Hepatocyte (in vitro differentiated cells): ENCODE data around the gene RNU4-1. TPM values are rescaled to one million over a fixed set of nuclear protein-coding genes. Genes with fewer than 3 reads are reported as not detected.

Source experiments
- DNase-seq: peaks from one replicate; pipeline ENCODE4 v3.0.0-alpha.2; 2016; ENCODE audit warnings: low spot score
- H2AFZ ChIP-seq: fragments of 200-600 bp; sonication (generic); 2 replicates; pipeline ENCODE4 v1.6.0; 2016; ENCODE audit warnings: antibody characterized with exemption, mild to moderate bottlenecking
- H3K27ac ChIP-seq: fragments of 200-600 bp; sonication (generic); 2 replicates; pipeline ENCODE4 v1.5.1; 2016; ENCODE audit warnings: mild to moderate bottlenecking
- H3K27me3 ChIP-seq: fragments of 200-600 bp; sonication (generic); 2 replicates; pipeline ENCODE4 v1.6.1; 2016
- H3K36me3 ChIP-seq: fragments of 200-600 bp; sonication (generic); replicated peaks from 2 replicates; pipeline ENCODE4 v1.5.1; 2016; ENCODE audit warnings: low read depth; ENCODE audit not compliant: insufficient read depth
- H3K4me1 ChIP-seq: fragments of 200-600 bp; sonication (generic); 2 replicates; pipeline ENCODE4 v1.5.1; 2016; ENCODE audit warnings: mild to moderate bottlenecking, moderate library complexity; ENCODE audit not compliant: insufficient read depth
- H3K4me2 ChIP-seq: fragments of 200-600 bp; sonication (generic); 2 replicates; pipeline ENCODE4 v1.6.0; 2016
- H3K4me3 ChIP-seq: fragments of 200-600 bp; sonication (generic); 2 replicates; pipeline ENCODE4 v1.5.1; 2016; ENCODE audit warnings: mild to moderate bottlenecking
- H3K79me2 ChIP-seq: fragments of 200-600 bp; sonication (generic); 2 replicates; pipeline ENCODE4 v1.6.0; 2017; ENCODE audit warnings: mild to moderate bottlenecking
- H3K9me2 ChIP-seq: fragments of 200-600 bp; sonication (generic); replicated peaks from 2 replicates; pipeline ENCODE4 v1.6.0; 2017; ENCODE audit warnings: mild to moderate bottlenecking; ENCODE audit not compliant: insufficient read depth
- H3K9me3 ChIP-seq: fragments of 200-600 bp; sonication (generic); 2 replicates; pipeline ENCODE4 v1.5.1; 2016; ENCODE audit warnings: low read depth, mild to moderate bottlenecking
- H4K20me1 ChIP-seq: fragments of 200-600 bp; sonication (generic); 2 replicates; pipeline ENCODE4 v1.6.0; 2016; ENCODE audit warnings: mild to moderate bottlenecking; ENCODE audit not compliant: insufficient read depth, poor library complexity, severe bottlenecking
- EZH2 ChIP-seq: fragments of 200-600 bp; sonication (generic); IDR thresholded peaks from 2 replicates; pipeline ENCODE4 v1.6.1; 2016; ENCODE audit warnings: antibody characterized with exemption, mild to moderate bottlenecking, borderline replicate concordance
- EZH2phosphoT487 ChIP-seq: fragments of 200-600 bp; sonication (generic); IDR thresholded peaks from one replicate; pipeline ENCODE4 v1.6.1; 2018; ENCODE audit warnings: antibody characterized with exemption, mild to moderate bottlenecking, low read depth, moderate library complexity; ENCODE audit not compliant: unreplicated experiment, severe bottlenecking
- WGBS: methylation state at CpG from one replicate; pipeline ENCODE4 v1.1.6; 2016; ENCODE audit warnings: low lambda C conversion rate; ENCODE audit errors: missing lambda C conversion rate; 5-methylcytosine and 5-hydroxymethylcytosine counted together
- polyA plus RNA-seq: library from polyadenylated mRNA; unstranded; fragments of >200 nt; fragmentation: Nextera tagmentation; extraction: Ambion mirVana; gene quantifications from 2 replicates; pipeline ENCODE4 v1.2.1, GENCODE V29; 2016
- total RNA-seq: library from RNA; depleted of rRNA; stranded (reverse); fragments of >200 nt; gene quantifications from 2 replicates; pipeline ENCODE4 v1.2.3, GENCODE V29; 2014
- TF ChIP-seq, protein P1 (sequence below): fragments of 200-600 bp; sonication (generic); IDR thresholded peaks from 2 replicates; pipeline ENCODE4 v1.5.1; 2016; ENCODE audit warnings: antibody characterized with exemption, mild to moderate bottlenecking; ENCODE audit not compliant: poor library complexity

The RNU4-1 gene
- total and polyA plus RNA-seq, 2 experiments from 2014 or later = under 0.01 TPM; not detected in 1

DNA sequence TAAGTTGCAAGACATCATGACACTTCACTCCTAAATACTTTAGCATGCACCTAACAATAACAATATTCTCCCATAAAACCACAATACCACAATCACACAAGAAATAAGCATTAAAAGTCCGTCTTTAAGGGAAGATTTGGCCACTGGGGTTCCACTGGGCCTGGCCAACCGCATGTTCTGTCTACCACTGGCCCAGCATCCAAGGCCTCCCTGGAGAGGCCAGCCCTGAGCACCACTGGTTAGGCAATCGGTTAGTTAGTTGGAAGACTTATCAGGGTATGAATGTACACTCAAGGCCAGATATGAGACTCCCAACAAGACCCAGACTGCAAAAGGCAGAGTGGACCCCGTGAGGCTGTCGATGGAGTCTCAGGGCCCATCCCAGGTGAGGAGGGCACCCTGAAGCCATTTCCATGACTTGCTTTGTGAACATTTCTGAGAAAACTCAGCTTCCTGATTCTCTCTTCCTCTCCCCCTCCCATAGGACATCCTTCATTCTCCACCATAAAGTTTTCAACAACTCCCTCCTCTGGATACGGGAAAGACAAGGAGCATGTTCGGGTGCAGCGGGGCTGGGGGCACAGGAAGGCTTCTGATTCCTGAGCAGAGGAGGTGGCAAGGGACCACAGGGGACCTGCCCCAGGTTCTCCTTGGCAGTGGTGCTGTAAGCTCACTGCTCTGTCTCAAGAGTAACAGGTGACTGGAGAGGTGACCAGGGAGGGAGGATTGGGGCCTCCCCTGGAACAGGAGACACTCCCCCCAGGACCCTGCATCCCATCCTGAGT lies 33.4 kb downstream of the RNU4-1 start:
- H3K9me2 ChIP-seq = no peaks in the 10 kb centered on the region
- no peak overlapping the region for H3K27ac ChIP-seq
- no peak overlapping the region for H2AFZ ChIP-seq
- H3K4me2 ChIP-seq = no peak overlapping the region
- no peaks in the 10 kb centered on the region for H3K36me3 ChIP-seq
- H3K79me2 ChIP-seq = peaks cover 100% of the 10 kb centered on the region
- H3K4me3 ChIP-seq = no peak overlapping the region
- DNase-seq = no peak
- no peaks in the 10 kb centered on the region for H3K27me3 ChIP-seq
- H3K4me1 ChIP-seq = peaks cover 47% of the 10 kb centered on the region
- 94% methylated on average over 8 of the region's 8 CpGs for WGBS
- peaks cover 81% of the 10 kb centered on the region for H4K20me1 ChIP-seq
- H3K9me3 ChIP-seq = no peaks in the 10 kb centered on the region
- TF ChIP-seq, protein P1, sequence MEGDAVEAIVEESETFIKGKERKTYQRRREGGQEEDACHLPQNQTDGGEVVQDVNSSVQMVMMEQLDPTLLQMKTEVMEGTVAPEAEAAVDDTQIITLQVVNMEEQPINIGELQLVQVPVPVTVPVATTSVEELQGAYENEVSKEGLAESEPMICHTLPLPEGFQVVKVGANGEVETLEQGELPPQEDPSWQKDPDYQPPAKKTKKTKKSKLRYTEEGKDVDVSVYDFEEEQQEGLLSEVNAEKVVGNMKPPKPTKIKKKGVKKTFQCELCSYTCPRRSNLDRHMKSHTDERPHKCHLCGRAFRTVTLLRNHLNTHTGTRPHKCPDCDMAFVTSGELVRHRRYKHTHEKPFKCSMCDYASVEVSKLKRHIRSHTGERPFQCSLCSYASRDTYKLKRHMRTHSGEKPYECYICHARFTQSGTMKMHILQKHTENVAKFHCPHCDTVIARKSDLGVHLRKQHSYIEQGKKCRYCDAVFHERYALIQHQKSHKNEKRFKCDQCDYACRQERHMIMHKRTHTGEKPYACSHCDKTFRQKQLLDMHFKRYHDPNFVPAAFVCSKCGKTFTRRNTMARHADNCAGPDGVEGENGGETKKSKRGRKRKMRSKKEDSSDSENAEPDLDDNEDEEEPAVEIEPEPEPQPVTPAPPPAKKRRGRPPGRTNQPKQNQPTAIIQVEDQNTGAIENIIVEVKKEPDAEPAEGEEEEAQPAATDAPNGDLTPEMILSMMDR = no peak
- TF ChIP-seq EZH2 = no peak
- TF ChIP-seq EZH2phosphoT487 = no peak

DNA sequence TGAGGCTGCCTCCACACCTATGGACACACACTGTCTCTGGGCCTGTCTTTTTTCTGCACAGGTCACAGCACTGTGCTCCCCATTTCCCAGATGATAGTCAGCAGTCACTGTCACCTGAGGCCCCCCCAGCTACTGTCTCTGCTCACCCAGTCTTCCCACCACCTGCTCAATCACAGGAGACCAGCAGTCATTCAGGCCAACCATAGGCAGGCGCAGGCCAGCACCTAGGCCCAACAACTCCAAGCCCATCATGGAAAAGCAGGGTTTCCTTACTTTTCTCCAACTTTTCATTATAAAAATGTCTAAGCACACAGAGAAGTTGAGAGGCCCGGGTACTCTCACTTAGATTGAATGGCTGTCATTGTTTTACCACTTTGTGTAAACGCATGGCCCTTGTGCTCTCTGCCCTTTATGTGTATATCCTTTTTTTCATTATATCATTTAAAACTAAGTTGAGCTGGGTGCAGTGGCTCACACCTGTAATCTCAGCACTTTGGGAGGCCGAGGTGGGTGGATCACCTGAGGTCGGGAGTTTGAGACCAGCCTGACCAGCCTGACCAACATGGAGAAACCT lies 34.6 kb downstream of the RNU4-1 start:
- H3K4me1 ChIP-seq = peaks cover 35% of the 10 kb centered on the region
- no peak overlapping the region for H3K4me2 ChIP-seq
- no peaks in the 10 kb centered on the region for H3K9me2 ChIP-seq

DNA sequence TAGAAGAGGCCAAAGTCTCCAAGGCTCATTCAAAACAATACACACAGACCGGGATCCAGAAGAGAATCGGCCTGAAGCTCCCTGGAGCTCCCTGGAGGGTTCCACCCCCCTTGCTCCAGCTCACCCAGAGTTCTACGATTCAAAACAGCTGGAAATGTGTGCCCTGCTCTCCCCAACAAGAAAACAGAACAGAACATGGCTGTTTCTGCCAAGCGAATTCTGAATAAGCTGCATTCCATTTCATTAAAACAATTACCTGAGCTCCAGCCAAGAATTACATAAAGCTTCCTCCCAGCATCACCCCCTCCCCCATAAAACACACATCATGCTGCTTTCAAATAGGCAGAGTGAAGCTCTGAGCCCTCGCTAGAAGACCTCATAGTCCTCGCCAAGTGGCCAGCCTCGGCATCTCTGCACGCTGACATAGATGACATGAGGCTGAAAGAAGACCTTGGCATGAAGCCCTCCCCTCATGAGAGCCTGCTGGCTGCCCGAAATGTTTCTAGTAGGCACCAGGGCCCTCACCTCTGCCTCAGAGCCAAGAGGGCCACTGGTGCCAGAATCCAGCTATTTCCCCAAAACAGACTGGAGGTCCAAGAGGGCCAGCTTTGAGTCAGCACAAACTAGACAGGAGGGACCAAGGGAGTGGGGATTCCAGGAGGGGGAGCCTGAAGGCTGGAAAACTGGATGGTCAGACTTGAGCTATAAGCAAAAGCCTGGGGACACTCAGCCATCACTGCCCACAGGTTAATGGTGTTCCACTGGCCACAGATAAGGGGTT lies 35.8 kb downstream of the RNU4-1 start:
- H3K4me2 ChIP-seq = peak overlapping the region; percentile 40
- H3K4me3 ChIP-seq = no peak overlapping the region
- H4K20me1 ChIP-seq = peaks cover 81% of the 10 kb centered on the region
- H3K27me3 ChIP-seq = no peaks in the 10 kb centered on the region
- peak overlapping the region; percentile 73 for H3K27ac ChIP-seq
- H3K4me1 ChIP-seq = peaks cover 24% of the 10 kb centered on the region
- DNase-seq = peak; percentile 48
- WGBS = 59% methylated on average over 9 of the region's 9 CpGs
- no peaks in the 10 kb centered on the region for H3K9me2 ChIP-seq
- no peak overlapping the region for H2AFZ ChIP-seq
- H3K36me3 ChIP-seq = no peaks in the 10 kb centered on the region
- peaks cover 100% of the 10 kb centered on the region for H3K79me2 ChIP-seq
- H3K9me3 ChIP-seq = no peaks in the 10 kb centered on the region
- no peak for TF ChIP-seq EZH2
- TF ChIP-seq EZH2phosphoT487 = no peak
- TF ChIP-seq, protein P1 = no peak

More for the DNA sequence above, 34.6 kb downstream of the RNU4-1 start:
- Histone ChIP-seq H3K36me3 (no peaks in the 10 kb centered on the region), H3K4me3 (no peak overlapping the region), H4K20me1 (peaks cover 81% of the 10 kb centered on the region), H3K9me3 (no peaks in the 10 kb centered on the region), H3K27me3 (no peaks in the 10 kb centered on the region), H2AFZ (no peak overlapping the region), H3K27ac (no peak overlapping the region), H3K79me2 (peaks cover 100% of the 10 kb centered on the region)
- no peak for TF ChIP-seq EZH2
- no peak for TF ChIP-seq EZH2phosphoT487
- TF ChIP-seq, protein P1 = no peak
- 76% methylated on average over 5 of the region's 5 CpGs for WGBS
- no peak for DNase-seq
